Panc1 (cell line): ENCODE results near the gene CCDC127. TPM values are rescaled to one million over a fixed set of nuclear protein-coding genes. Genes with fewer than 3 reads are reported as not detected.

Source experiments
- ATAC-seq: fragments of 200-7000 bp; cut with Tn5 transposase; 2 replicates; pipeline ENCODE4 v1.9.1; 2020; ENCODE audit warnings: mild to moderate bottlenecking, moderate library complexity
- BruUV-seq: library from RNA; stranded (reverse); fragments of 400-500 nt; replicated peaks from 2 replicates; lab custom pipeline; 2021; lab: Mats Ljungman, UMichigan
- CTCF ChIA-PET: fragments of 300-600 bp; sonication (Branson Sonifier 250); formaldehyde crosslinking; loops from one replicate; lab custom pipeline; 2022; ENCODE audit warnings: antibody characterized with exemption; lab: Charles Lee
- POLR2A ChIA-PET: fragments of 300-600 bp; sonication (Branson Sonifier 250); formaldehyde crosslinking; loops from one replicate; lab custom pipeline; 2022; ENCODE audit warnings: antibody characterized with exemption; lab: Charles Lee
- DNase-seq: peaks from one replicate; pipeline ENCODE4 v3.0.0-alpha.2; 2010; ENCODE audit warnings: low read depth, low spot score
- H3K27ac ChIP-seq: 2 replicates; pipeline ENCODE4 v1.5.1; 2011; ENCODE audit warnings: mild to moderate bottlenecking, low read length, inconsistent platforms
- H3K27me3 ChIP-seq: fragments of 200-500 bp; sonication (Bioruptor generic); 2 replicates; pipeline ENCODE4 v1.6.0; 2014; ENCODE audit warnings: low read length, inconsistent platforms; ENCODE audit not compliant: control insufficient read depth, insufficient read depth
- H3K36me3 ChIP-seq: fragments of 200-500 bp; sonication (Bioruptor generic); 2 replicates; pipeline ENCODE4 v1.5.1; 2014; ENCODE audit warnings: inconsistent platforms, mild to moderate bottlenecking, low read length, moderate library complexity; ENCODE audit not compliant: control insufficient read depth, insufficient read depth
- H3K4me1 ChIP-seq: 2 replicates; pipeline ENCODE4 v1.5.1; 2011; ENCODE audit warnings: inconsistent platforms, mild to moderate bottlenecking, low read length, moderate library complexity; ENCODE audit not compliant: control insufficient read depth, insufficient read depth
- H3K4me3 ChIP-seq, 2 experiments: 2 replicates each; pipeline ENCODE4 v1.5.1; 2011 to 2012; ENCODE audit warnings: low read depth in 2 of 2, low read length in 2 of 2, mild to moderate bottlenecking in 2 of 2, inconsistent platforms in 1 of 2, moderate library complexity in 1 of 2
- H3K9me3 ChIP-seq: fragments of 200-500 bp; sonication (Bioruptor generic); 2 replicates; pipeline ENCODE4 v1.5.1; 2014; ENCODE audit warnings: low read depth, mild to moderate bottlenecking, inconsistent platforms, low read length, moderate library complexity; ENCODE audit not compliant: control insufficient read depth, insufficient read depth
- CTCF ChIP-seq: fragments of 450-650 bp; IDR thresholded peaks from 2 replicates; pipeline ENCODE4 v1.5.1; 2017; ENCODE audit warnings: mild to moderate bottlenecking
- POLR2AphosphoS5 ChIP-seq: IDR thresholded peaks from 2 replicates; pipeline ENCODE4 v1.6.1; 2012; ENCODE audit warnings: mild to moderate bottlenecking, low read depth, low read length, moderate library complexity
- REST ChIP-seq, 2 experiments: IDR thresholded peaks; 2 replicates each; pipeline ENCODE4 v1.6.1; 2011 to 2012; ENCODE audit warnings: low read depth in 2 of 2, control low read depth in 1 of 2, low read length in 1 of 2, mild to moderate bottlenecking in 1 of 2, moderate library complexity in 1 of 2; ENCODE audit not compliant: insufficient read depth in 1 of 2
- SIN3A ChIP-seq: IDR thresholded peaks from 2 replicates; pipeline ENCODE4 v1.6.1; 2012; ENCODE audit warnings: low read depth, mild to moderate bottlenecking, low read length, moderate library complexity, borderline replicate concordance; ENCODE audit not compliant: insufficient read depth
- TCF7L2 ChIP-seq: IDR thresholded peaks from 2 replicates; pipeline ENCODE4 v1.6.1; 2011; ENCODE audit warnings: mild to moderate bottlenecking, low read depth, low read length, inconsistent platforms
- in situ Hi-C: cut with HindIII; loops from 2 replicates; pipeline ENCODE4 v1.10.0; 2016; ENCODE audit warnings: low sequenced_read_pairs, low pct_unique_long_range_greater_than_20kb
- intact Hi-C: fragments of 100-400 bp; cut with micrococcal nuclease; formaldehyde crosslinking; loops from one replicate; pipeline ENCODE4 v1.10.0; 2022; ENCODE audit not compliant: unreplicated experiment
- total RNA-seq: library from RNA; stranded (reverse); gene quantifications from one replicate; pipeline ENCODE4 v1.2.1, GENCODE V29; 2021; ENCODE audit not compliant: unreplicated experiment

CCDC127 gene
- total RNA-seq, 1 experiment from 2014 or later: 8.1 TPM

- intact Hi-C loops (no loop called here), in situ Hi-C loops (no loop called here)
- no TSS peak for BruUV-seq
- Histone ChIP-seq H3K27ac (0 out of 2 replicates have a peak overlapping the region, but pooled peaks have one; percentile 8), H3K9me3 (peaks cover 3% of the 10 kb centered on the region; the same call in 1 of the 2 replicates), H3K36me3 (no peaks in the 10 kb centered on the region), H3K4me3 (no peak overlapping the region), H3K4me1 (no peaks in the 10 kb centered on the region; the same call in 1 of the 2 replicates), H3K27me3 (no peaks in the 10 kb centered on the region)
- TF ChIP-seq TCF7L2: no peak
- peak; percentile 57 for TF ChIP-seq POLR2AphosphoS5
- CTCF ChIA-PET: no interaction called here
- peak; percentile 90 for ATAC-seq
- POLR2A ChIA-PET: no interaction called here
- DNase-seq: peak; percentile 72
These were observed 68.0 kb downstream of the CCDC127 start for GRCh38 chr5:149745-150485.

- no TSS peak for BruUV-seq
- ChIA-PET CTCF (no interaction called here), POLR2A (no interaction called here)
- no peak for ATAC-seq
- in situ Hi-C loops (no loop called here), intact Hi-C loops (no loop called here)
- H3K4me3 ChIP-seq: no peak overlapping the region
- TF ChIP-seq TCF7L2 (no peak), POLR2AphosphoS5 (no peak), CTCF (no peak), REST (IDR thresholded peaks at IDR 0.05; ENCODE audit: insufficient read depth in 1 of 2, low read depth in 2 of 2, low read length in 1 of 2) (no peak), SIN3A (no peak)
- DNase-seq: no peak
- H3K36me3 ChIP-seq: no peaks in the 10 kb centered on the region
- H3K9me3 ChIP-seq: peaks cover 3% of the 10 kb centered on the region; the same call in 1 of the 2 replicates
- H3K27ac ChIP-seq: no peak overlapping the region
- H3K27me3 ChIP-seq: no peaks in the 10 kb centered on the region
- H3K4me1 ChIP-seq: no peaks in the 10 kb centered on the region; the same call in 1 of the 2 replicates
These were observed 70.2 kb downstream of the CCDC127 start for GRCh38 chr5:147751-148150.

Other genes starting within 250 kb of the CCDC127 start
- gene PLEKHG4B, start 126.0 kb downstream of the CCDC127 start, total RNA-seq: 8.9 TPM
- gene LRRC14B, start 26.7 kb downstream of the CCDC127 start, total RNA-seq: 0.82 TPM
- gene SDHA, start 167 bp upstream of the CCDC127 start, total RNA-seq: 171 TPM
- 148 TPM for gene PDCD6, start 53.5 kb upstream of the CCDC127 start, total RNA-seq
- 23.6 TPM for gene AHRR, start 103.6 kb upstream of the CCDC127 start, total RNA-seq
- 55.0 TPM for gene EXOC3, start 225.0 kb upstream of the CCDC127 start, total RNA-seq